Esophagus mucosa (tissue), 1 donor: ENCODE results near the gene CNOT8. TPM values are rescaled to one million over a fixed set of nuclear protein-coding genes. Genes with fewer than 3 reads are reported as not detected.
A peak's percentile ranks its signal among the peaks of the same experiment; 100 is the strongest.
"Not testable (repeated sequence)": the region's sequence is repeated elsewhere in the genome, so short reads cannot be mapped to it uniquely, and the experiment has no call there.

Source experiments
- ATAC-seq: fragments of 200-7000 bp; cut with Tn5 transposase; one replicate; pipeline ENCODE4 v1.9.1; 2020
- total RNA-seq: library from RNA; stranded (reverse); gene quantifications from one replicate; pipeline ENCODE4 v1.2.4, GENCODE V29; 2023
- donor health status: DM: yes; HTN: yes; CAD: no.

Gene CNOT8
- total RNA-seq, 1 donor from 2014 or later = 25.7 TPM

- ATAC-seq = no peak
Measured at GRCh38 chr5:154865466-154866184, 7.2 kb downstream of the CNOT8 start.

- no peak for ATAC-seq
Measured at GRCh38 chr5:154866841-154867240, 8.4 kb downstream of the CNOT8 start.

- no peak for ATAC-seq
Measured at GRCh38 chr5:154868702-154869101, 10.3 kb downstream of the CNOT8 start.

GRCh38 chr5:154871734-154872133 is 13.3 kb downstream of the CNOT8 start:
- ATAC-seq = no peak

- ATAC-seq = no peak
Measured at GRCh38 chr5:154873791-154874331, 15.4 kb downstream of the CNOT8 start.

GRCh38 chr5:154878642-154879335 is 20.4 kb downstream of the CNOT8 start:
- no peak for ATAC-seq

GRCh38 chr5:154881986-154882385 is 23.6 kb downstream of the CNOT8 start:
- ATAC-seq = no peak

GRCh38 chr5:154884424-154884823 is 26.0 kb downstream of the CNOT8 start:
- ATAC-seq = no peak

GRCh38 chr5:154885439-154885838 is 27.0 kb downstream of the CNOT8 start:
- peak; percentile 8 for ATAC-seq

- peak; percentile 47 for ATAC-seq
Measured at GRCh38 chr5:154892369-154892771, 33.9 kb downstream of the CNOT8 start.

GRCh38 chr5:154893381-154893780 is 35.0 kb downstream of the CNOT8 start:
- ATAC-seq = no peak

GRCh38 chr5:154895606-154896561 is 37.5 kb downstream of the CNOT8 start:
- peak; percentile 94 for ATAC-seq

GRCh38 chr5:154896562-154897165 is 38.2 kb downstream of the CNOT8 start:
- no peak for ATAC-seq

- no peak for ATAC-seq
Measured at GRCh38 chr5:154898210-154898609, 39.8 kb downstream of the CNOT8 start.

GRCh38 chr5:154899151-154899816 is 40.9 kb downstream of the CNOT8 start:
- ATAC-seq = no peak

GRCh38 chr5:154900066-154900465 is 41.6 kb downstream of the CNOT8 start:
- ATAC-seq = no peak

GRCh38 chr5:154901276-154901675 is 42.8 kb downstream of the CNOT8 start:
- ATAC-seq = no peak

GRCh38 chr5:154901913-154902312 is 43.5 kb downstream of the CNOT8 start:
- ATAC-seq = no peak

- ATAC-seq = not testable (repeated sequence)
Measured at GRCh38 chr5:154905601-154906000, 47.2 kb downstream of the CNOT8 start.

- no peak for ATAC-seq
Measured at GRCh38 chr5:154916874-154917273, 58.4 kb downstream of the CNOT8 start.

GRCh38 chr5:154917757-154918156 is 59.3 kb downstream of the CNOT8 start:
- ATAC-seq = no peak
